Astrocyte (in vitro differentiated cells and primary cell): Measurements from ENCODE around the gene RBBP8NL. TPM values are rescaled to one million over a fixed set of nuclear protein-coding genes. Genes with fewer than 3 reads are reported as not detected.
"Not testable (repeated sequence)": the region's sequence is repeated elsewhere in the genome, so short reads cannot be mapped to it uniquely, and the experiment has no call there.

Experiments
- DNase-seq: peaks from one replicate; pipeline ENCODE4 v3.0.0-alpha.2; 2010; ENCODE audit warnings: low read depth
- FAIRE-seq: peaks from 2 replicates; lab custom pipeline; 2011; peaks lifted over from hg19 to GRCh38; lab: Jason Lieb, UNC
- H2AFZ ChIP-seq: 2 replicates; pipeline ENCODE4 v1.6.0; 2012; ENCODE audit warnings: low read depth, low read length, inconsistent platforms
- H3K27ac ChIP-seq: 2 replicates; pipeline ENCODE4 v1.5.1; 2011; ENCODE audit warnings: low read depth, low read length, inconsistent platforms
- H3K27me3 ChIP-seq: 2 replicates; pipeline ENCODE4 v1.6.0; 2011; ENCODE audit warnings: low read length, inconsistent platforms; ENCODE audit not compliant: insufficient read depth
- H3K36me3 ChIP-seq: 2 replicates; pipeline ENCODE4 v1.5.1; 2011; ENCODE audit warnings: low read length, inconsistent platforms; ENCODE audit not compliant: insufficient read depth
- H3K4me1 ChIP-seq: 2 replicates; pipeline ENCODE4 v1.5.1; 2011; ENCODE audit warnings: low read length, inconsistent platforms; ENCODE audit not compliant: insufficient read depth
- H3K4me2 ChIP-seq: 2 replicates; pipeline ENCODE4 v1.6.0; 2012; ENCODE audit warnings: low read length, inconsistent platforms
- H3K4me3 ChIP-seq: 2 replicates; pipeline ENCODE4 v1.5.1; 2011; ENCODE audit warnings: low read depth, mild to moderate bottlenecking, low read length, inconsistent platforms; ENCODE audit not compliant: insufficient read depth
- H3K79me2 ChIP-seq: 2 replicates; pipeline ENCODE4 v1.6.0; 2012; ENCODE audit warnings: mild to moderate bottlenecking, low read length, inconsistent platforms; ENCODE audit not compliant: insufficient read depth
- H3K9ac ChIP-seq: 2 replicates; pipeline ENCODE4 v1.6.0; 2012; ENCODE audit warnings: mild to moderate bottlenecking, low read length, inconsistent platforms
- H3K9me3 ChIP-seq: 2 replicates; pipeline ENCODE4 v1.5.1; 2012; ENCODE audit warnings: low read depth, mild to moderate bottlenecking, low read length, inconsistent platforms; ENCODE audit not compliant: insufficient read depth
- H4K20me1 ChIP-seq: 2 replicates; pipeline ENCODE4 v1.6.0; 2012; ENCODE audit warnings: low read length, inconsistent platforms; ENCODE audit not compliant: insufficient read depth
- H3K27ac Mint-ChIP-seq: one replicate; pipeline ENCODE4 v1.8.0; 2021; ENCODE audit warnings: mild to moderate bottlenecking, mixed read lengths; ENCODE audit not compliant: unreplicated experiment
- H3K27me3 Mint-ChIP-seq: one replicate; pipeline ENCODE4 v1.8.0; 2021; ENCODE audit warnings: low read depth, mixed read lengths; ENCODE audit not compliant: unreplicated experiment
- H3K36me3 Mint-ChIP-seq: one replicate; pipeline ENCODE4 v1.8.0; 2021; ENCODE audit warnings: low read depth, mixed read lengths; ENCODE audit not compliant: unreplicated experiment
- H3K4me1 Mint-ChIP-seq: one replicate; pipeline ENCODE4 v1.8.0; 2021; ENCODE audit warnings: low read depth, mixed read lengths; ENCODE audit not compliant: unreplicated experiment
- H3K4me3 Mint-ChIP-seq: one replicate; pipeline ENCODE4 v1.8.0; 2021; ENCODE audit warnings: mild to moderate bottlenecking, moderate library complexity, mixed read lengths; ENCODE audit not compliant: unreplicated experiment
- H3K9me3 Mint-ChIP-seq: one replicate; pipeline ENCODE4 v1.8.0; 2021; ENCODE audit warnings: mild to moderate bottlenecking, mixed read lengths; ENCODE audit not compliant: unreplicated experiment
- EZH2 ChIP-seq: IDR thresholded peaks from 2 replicates; pipeline ENCODE4 v1.6.1; 2012; ENCODE audit warnings: mild to moderate bottlenecking, low read length, inconsistent platforms; ENCODE audit not compliant: insufficient read depth
- total RNA-seq: library from RNA; stranded (reverse); gene quantifications from 2 replicates; pipeline ENCODE4 v1.2.1, GENCODE V29; 2021
- TF ChIP-seq, protein P1 (sequence below): IDR thresholded peaks from 2 replicates; pipeline ENCODE4 v1.5.1; 2011; ENCODE audit warnings: low read depth, mild to moderate bottlenecking, inconsistent platforms, low read length, moderate library complexity; ENCODE audit not compliant: insufficient read depth

RBBP8NL gene
- total RNA-seq, 1 donor from 2014 or later = 0.14 TPM

- H3K27me3 ChIP-seq = peaks cover 11% of the 10 kb centered on the region
- no peaks in the 10 kb centered on the region for H3K9me3 Mint-ChIP-seq
- H3K27ac ChIP-seq = no peak overlapping the region
- no peak overlapping the region for H3K27ac Mint-ChIP-seq
- no peaks in the 10 kb centered on the region for H3K36me3 Mint-ChIP-seq
- DNase-seq (no peak), FAIRE-seq (no peak)
- TF ChIP-seq, protein P1, sequence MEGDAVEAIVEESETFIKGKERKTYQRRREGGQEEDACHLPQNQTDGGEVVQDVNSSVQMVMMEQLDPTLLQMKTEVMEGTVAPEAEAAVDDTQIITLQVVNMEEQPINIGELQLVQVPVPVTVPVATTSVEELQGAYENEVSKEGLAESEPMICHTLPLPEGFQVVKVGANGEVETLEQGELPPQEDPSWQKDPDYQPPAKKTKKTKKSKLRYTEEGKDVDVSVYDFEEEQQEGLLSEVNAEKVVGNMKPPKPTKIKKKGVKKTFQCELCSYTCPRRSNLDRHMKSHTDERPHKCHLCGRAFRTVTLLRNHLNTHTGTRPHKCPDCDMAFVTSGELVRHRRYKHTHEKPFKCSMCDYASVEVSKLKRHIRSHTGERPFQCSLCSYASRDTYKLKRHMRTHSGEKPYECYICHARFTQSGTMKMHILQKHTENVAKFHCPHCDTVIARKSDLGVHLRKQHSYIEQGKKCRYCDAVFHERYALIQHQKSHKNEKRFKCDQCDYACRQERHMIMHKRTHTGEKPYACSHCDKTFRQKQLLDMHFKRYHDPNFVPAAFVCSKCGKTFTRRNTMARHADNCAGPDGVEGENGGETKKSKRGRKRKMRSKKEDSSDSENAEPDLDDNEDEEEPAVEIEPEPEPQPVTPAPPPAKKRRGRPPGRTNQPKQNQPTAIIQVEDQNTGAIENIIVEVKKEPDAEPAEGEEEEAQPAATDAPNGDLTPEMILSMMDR = no peak
- TF ChIP-seq EZH2 = no peak
- H3K4me2 ChIP-seq = no peak overlapping the region
- no peaks in the 10 kb centered on the region for H3K36me3 ChIP-seq
- no peaks in the 10 kb centered on the region for H3K4me1 ChIP-seq
- H3K27me3 Mint-ChIP-seq = peaks cover 40% of the 10 kb centered on the region
- no peak overlapping the region for H3K9ac ChIP-seq
- H3K79me2 ChIP-seq = no peaks in the 10 kb centered on the region
- H3K4me3 ChIP-seq = no peak overlapping the region
- no peaks in the 10 kb centered on the region for H3K9me3 ChIP-seq
- no peak overlapping the region for H2AFZ ChIP-seq
- H4K20me1 ChIP-seq = no peaks in the 10 kb centered on the region
- peaks cover 2% of the 10 kb centered on the region for H3K4me1 Mint-ChIP-seq
- no peak overlapping the region for H3K4me3 Mint-ChIP-seq
Measured at GRCh38 chr20:62428002-62428372, 648 bp upstream of the RBBP8NL start.

GRCh38 chr20:62426699-62427131 lies 624 bp downstream of the RBBP8NL start:
- no peak overlapping the region for H3K27ac Mint-ChIP-seq
- Histone ChIP-seq H4K20me1 (no peaks in the 10 kb centered on the region), H3K9me3 (no peaks in the 10 kb centered on the region), H3K9ac (no peak overlapping the region), H3K27ac (no peak overlapping the region), H3K4me1 (no peaks in the 10 kb centered on the region), H3K36me3 (no peaks in the 10 kb centered on the region), H3K79me2 (no peaks in the 10 kb centered on the region), H3K4me3 (no peak overlapping the region), H2AFZ (no peak overlapping the region), H3K27me3 (peaks cover 8% of the 10 kb centered on the region), H3K4me2 (no peak overlapping the region)
- H3K4me3 Mint-ChIP-seq = no peak overlapping the region
- no peaks in the 10 kb centered on the region for H3K9me3 Mint-ChIP-seq
- FAIRE-seq = no peak
- H3K36me3 Mint-ChIP-seq = no peaks in the 10 kb centered on the region
- peaks cover 31% of the 10 kb centered on the region for H3K27me3 Mint-ChIP-seq
- peaks cover 2% of the 10 kb centered on the region for H3K4me1 Mint-ChIP-seq
- TF ChIP-seq, protein P1 = no peak
- TF ChIP-seq EZH2 = no peak
- DNase-seq = no peak

GRCh38 chr20:62426059-62426348 lies 1.3 kb downstream of the RBBP8NL start:
- DNase-seq, H3K4me2 ChIP-seq, H3K27me3 ChIP-seq, H3K4me3 Mint-ChIP-seq, H3K36me3 Mint-ChIP-seq, H3K9ac ChIP-seq, H2AFZ ChIP-seq, H3K9me3 ChIP-seq, H3K4me1 Mint-ChIP-seq, H3K4me1 ChIP-seq, H3K79me2 ChIP-seq, FAIRE-seq, H3K4me3 ChIP-seq, H4K20me1 ChIP-seq, H3K9me3 Mint-ChIP-seq, H3K27ac Mint-ChIP-seq, H3K27ac ChIP-seq, H3K36me3 ChIP-seq: not testable (repeated sequence)
- H3K27me3 Mint-ChIP-seq = peaks cover 23% of the 10 kb centered on the region
